ENCODE data around the gene DDX46.
"Not testable (repeated sequence)": the region's sequence is repeated elsewhere in the genome, so short reads cannot be mapped to it uniquely, and the experiment has no call there.

The DDX46 gene

DNA sequence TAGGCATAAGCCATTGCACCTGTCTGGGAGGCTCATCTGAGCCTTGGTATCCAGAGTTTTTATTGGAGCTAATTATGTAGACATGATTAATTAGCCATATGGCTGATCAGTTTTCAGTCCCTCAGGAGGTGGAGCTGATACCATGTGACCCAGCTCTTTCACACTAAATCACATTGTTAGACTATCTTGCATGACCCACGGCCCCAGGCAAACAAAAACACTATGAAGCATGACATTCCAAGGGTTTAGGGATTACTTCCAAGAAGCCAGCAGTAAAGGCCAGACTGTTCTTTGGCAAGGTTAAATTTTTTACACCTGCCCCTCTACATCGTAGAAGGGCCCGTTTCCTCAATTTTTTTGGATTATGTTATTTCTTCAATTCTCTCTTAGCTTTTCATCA, 82.2 kb downstream of the DDX46 start:
- no peak for DNase-seq

DNA sequence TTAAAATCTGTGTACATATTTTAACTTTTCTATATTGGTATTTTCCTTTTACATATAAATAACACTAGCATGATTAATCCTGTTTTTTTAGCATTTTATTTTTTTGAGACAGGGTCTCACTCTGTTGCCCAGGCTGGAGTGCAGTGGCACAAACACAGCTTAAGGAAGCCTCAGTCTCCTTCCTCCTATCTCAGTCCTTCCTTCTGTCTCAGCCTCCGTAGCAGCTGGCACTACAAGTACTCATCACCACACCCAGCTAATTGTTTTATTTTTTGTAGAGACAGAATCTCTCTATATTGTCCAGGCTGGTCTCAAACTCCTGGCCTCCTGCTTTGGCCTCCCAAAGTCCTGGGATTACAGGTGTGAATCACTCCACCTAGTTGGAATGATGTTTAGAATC, 85.7 kb downstream of the DDX46 start:
- no peak for DNase-seq

DNA sequence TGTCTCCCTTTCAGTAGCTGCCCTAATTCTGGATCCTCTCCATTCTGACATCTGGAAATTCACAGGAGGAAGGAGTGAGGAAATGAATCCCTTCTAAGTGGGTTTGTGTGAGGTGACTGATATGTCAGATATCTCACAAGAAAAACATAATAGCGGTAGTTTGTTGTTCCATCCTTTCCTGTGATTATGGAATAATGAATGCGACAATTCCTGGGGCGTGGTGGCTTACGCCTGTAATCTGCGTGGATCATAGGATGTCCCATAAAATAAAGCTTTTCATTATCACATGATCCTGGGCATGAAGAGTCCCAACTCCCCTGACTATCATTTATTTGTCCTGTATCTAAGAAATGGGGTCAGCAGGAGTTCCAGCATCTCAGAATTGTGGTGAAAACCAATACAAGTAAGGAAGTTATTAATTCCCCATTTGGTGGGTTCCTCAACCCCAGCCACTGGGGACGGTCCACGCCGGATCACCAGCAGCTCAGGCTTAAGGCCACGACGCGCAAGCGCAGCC, 86.8 kb downstream of the DDX46 start:
- peak in 2 of 56 donors; percentile 26 to 29 for DNase-seq

DNA sequence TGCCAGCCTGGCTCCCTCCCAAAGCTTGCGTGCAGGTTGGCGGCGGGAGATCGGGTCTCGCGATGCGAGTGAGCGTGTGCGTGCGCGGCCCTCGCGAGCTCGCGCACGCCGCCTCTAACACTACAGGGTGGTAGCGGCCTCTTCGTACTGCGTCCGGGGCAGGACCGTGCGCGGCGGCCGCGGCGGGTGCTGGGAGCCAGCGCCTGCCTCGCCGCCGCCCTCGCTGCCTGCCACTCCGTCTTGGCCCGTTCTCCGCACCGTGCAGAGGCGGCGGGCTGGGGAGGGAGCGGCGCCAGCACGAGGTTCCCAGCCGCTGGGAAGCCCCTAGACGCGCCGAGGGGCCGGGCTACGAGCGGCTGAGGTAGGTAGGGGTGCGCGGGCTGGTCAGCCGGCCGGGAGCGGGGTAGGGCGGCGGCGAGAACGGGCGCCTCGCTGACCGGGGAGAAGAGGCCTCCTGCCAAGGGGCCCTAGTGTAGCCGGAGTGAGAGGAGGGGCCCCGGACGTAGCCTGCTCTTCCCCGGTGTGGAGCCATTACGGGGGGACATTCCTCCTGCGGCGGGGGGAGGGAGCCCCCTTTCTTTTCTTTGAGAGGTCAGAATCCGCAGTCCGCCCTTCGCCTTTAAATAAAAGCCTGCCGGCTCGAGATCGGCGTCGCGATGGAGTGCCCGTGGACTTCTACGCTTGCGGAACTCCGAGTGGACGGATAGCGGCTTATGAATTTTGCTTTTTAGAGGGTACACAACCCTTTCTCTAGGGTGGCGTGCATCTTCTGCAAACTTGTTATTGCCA, 87.5 kb downstream of the DDX46 start, which contains the start of gene C5orf24:
Gene C5orf24, plus strand, starts transcription at position 117 of the 789 bp plus-strand sequence. CDS start 8,933 bp downstream, outside the sequence.
- peak; percentile 41 to 97 (median 90) for DNase-seq

DNA sequence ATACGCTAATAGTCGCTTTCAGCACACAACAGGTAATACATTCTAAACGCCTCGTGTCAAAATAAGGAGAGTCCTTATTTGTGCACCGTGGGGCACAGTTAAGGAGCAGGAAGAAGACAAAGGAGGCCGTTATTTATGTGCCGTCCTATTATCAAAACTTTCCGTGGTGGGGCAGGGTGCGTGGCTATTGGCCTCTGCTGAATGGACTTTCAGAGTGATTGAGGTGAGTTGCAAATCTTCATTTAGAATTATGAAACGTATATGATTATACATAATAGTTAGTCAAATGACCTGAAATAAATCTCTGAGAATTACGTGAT, 88.0 kb downstream of the DDX46 start:
- peak in 1 of 56 donors; percentile 36 for DNase-seq

DNA sequence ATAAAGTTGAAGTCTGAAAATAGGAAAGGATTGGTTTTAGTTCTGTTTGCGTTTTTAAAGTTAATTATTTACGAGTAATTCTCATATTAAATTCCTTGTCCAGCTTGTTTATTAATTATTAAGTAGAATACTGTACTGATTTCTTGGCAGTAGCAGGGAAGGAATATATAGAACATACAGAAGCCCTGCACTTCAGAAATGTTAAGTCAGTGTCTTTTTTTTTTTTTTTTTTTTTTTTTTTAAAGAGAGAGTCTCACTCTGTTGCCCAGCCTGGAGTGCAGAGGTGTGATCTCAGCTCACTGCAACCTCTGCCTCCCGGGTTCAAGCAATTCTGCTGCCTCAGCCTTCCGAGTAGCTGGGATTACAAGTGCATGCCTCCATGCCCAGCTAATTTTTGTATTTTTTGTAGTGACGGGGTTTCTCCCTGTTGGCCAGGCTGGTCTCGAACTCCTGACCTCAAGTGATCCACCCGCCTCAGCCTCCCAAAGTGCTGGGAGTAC, 90.9 kb downstream of the DDX46 start:
- not testable (repeated sequence) for DNase-seq

DNA sequence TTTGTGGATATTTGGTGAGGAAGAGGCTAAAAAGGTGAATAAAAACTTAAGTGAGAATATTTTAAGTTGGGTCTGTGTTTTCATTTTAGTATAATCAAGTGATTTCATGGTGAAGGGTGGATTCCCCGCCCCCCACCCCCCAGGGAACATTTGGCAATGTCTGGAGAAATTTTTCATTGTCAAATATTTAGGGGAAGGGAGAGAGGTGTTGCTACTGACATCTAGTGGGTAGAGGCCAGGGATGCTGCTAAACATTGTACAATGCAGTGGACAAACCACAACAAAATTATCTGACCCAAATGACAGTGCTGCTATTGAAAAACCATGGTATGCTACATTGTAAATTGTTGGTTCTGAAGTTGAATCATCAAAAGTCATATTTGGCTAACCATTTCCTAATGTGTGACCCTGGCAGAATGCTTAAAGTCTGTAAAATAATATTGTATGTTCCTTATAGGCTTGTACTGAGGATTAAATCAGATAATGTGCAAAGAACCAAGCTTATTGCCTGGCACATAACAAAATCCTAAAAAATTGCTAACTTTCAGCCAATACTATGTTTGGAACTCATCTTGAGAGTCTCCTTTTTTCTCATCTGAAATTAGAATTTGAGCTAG, 92.8 kb downstream of the DDX46 start:
- DNase-seq = no peak

DNA sequence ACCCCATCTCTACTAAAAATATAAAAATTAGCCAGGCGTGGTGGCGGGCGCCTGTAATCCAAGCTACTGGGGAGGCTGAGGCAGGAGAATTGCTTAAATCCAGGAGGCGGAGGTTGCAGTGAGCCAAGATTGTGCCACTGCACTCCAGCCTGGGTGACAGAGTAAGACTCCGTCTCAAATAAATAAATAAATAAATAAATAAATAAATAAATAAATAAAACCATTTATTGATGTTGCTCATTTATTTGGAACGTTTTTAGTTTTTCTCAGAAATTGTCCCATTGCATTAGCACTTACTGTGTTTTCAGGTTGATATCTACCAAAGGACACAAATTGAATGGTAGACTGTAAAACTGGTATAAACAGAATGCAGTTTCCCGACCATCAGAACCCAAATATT, 97.9 kb downstream of the DDX46 start:
- not testable (repeated sequence) for DNase-seq

DNA sequence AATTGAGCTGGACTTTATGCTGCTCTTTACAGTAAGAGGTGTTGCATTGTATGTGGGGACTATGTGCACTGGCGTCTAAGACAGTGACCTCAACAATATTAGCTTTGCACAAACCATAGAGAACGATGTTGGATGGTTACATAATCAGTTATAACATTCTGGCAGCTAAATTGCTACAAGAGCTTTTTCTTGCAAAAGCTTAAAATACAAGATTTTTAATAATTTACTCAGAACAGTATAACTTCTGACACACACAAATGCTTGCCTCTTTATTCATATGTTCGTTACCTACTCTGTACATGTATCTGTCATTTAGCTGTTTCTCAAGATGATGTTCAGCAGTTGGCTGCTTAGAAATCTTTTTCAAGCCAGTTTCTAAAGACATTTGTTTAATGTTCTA, 98.8 kb downstream of the DDX46 start:
- DNase-seq = no peak

DNA sequence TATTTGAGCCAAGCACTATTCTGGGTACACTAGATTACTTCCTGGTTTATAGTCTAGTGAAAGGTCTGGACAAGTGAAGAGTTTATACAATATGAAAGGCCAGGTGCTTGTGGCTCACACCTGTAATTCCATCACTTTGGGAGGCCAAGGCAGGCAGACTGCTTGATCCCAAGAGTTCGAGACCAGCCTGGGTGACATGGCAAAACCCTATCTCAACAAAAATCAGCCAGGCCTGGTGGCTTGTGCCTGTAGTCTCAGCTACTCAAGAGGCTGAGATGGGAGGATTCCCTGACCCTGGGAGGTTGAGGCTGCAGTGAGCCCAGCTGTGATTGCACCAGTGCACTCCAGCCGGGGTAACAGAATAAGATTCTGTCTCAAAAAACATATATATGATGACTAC, 106.1 kb downstream of the DDX46 start:
- DNase-seq = no peak

DNA sequence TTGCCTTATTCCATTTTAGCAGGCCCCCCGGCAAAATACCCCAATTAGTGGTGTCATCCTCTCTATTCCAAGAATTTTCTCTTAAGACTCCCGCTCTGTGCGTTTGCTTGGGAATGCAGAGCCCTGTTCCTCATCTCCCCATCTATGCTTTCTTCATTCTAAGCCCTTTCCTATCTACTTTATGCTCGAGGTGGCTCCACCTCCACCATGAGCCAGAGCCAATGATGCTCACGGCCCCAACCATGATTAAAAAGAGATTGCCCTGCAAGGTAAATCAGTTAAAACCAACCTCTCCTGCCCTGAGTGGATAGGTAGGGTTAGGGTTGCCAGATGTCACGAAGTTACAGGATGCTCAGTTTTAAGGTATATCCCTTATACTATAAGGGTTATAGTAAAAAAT, 114.9 kb downstream of the DDX46 start:
- peak in 22 of 56 donors; percentile 2 to 58 (median 19) for DNase-seq

DNA sequence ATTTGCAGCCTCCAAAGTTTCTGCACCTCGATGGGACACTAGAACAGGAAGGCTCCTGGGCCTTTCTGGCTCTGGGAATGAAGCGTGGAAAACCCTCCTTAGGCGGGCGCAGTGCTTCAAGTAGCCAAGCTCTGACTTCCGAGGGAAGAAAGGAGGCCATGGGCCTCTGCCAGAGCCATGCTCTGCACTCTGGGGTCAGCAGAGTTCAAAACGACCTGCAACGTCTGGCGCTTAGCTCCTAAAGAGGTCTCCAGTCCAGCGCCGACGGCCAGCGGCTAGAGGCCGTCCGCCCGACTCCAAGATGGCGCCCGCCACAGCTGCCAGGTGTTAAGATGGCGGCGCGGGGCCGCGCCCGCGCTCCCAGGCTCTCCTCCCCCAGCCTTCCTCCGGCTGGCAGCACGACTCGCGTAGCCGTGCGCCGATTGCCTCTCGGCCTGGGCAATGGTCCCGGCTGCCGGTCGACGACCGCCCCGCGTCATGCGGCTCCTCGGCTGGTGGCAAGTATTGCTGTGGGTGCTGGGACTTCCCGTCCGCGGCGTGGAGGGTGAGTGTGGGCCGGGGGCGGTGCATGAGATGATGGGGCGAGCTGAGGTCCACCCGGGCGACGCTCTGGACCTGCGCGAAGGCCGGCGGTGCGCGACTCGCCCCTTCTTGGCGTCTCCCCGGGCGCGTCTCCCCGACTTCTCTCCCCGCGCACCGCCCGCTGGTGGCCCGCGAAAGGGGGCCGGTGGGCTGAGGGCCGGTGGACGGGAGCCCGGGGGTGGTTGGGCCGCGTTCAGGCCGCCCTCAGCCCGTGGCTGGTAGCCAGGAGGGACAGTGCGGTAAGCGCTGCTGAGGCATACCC, 115.6 kb downstream of the DDX46 start, which contains the start of gene TXNDC15:
Gene TXNDC15, plus strand, starts transcription at position 385 of the 844 bp plus-strand sequence. Its CDS starts 57 bp downstream, at position 442.
- peak in 55 of 56 donors; percentile 20 to 90 (median 79) for DNase-seq

DNA sequence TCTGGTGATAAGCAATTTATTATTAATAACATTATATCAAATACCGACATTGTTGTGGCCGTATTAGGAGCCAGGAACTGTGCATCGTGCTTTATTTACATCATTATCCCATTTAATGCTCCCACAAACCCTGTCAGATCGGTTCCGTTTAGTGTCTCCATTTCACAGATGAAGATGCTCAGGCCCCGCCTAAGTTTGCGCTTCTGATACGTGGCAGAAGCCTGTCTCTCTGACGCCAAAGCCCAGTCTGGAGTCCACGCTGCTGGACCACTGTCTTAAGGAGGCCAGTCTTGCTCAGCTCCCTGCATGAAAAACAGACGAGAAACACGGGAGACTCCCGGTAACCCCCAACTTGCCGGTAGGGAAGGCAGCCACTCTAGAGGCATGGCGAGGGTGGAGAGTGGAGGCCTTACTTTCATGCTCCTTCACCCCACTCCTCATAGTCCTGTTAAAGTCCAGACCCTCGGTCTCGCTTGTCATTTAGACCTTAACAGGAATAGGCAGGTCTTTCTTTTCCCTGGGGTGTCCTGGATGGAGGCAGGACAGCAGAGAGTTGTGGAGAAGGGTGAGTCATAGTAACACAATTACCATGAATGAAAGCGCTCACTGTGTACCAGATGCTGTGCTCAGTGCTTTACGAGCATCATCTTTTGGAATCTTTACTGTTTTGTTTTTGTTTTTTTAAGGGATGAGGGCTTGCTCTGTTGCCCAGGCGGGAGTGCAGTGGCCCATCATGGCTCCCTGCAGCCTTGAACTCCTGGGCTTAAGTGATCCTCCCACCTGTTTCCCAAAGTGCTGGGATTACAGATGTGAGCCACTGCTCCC, 116.5 kb downstream of the DDX46 start:
- DNase-seq = peak in 51 of 56 donors; percentile 16 to 81 (median 59)

DNA sequence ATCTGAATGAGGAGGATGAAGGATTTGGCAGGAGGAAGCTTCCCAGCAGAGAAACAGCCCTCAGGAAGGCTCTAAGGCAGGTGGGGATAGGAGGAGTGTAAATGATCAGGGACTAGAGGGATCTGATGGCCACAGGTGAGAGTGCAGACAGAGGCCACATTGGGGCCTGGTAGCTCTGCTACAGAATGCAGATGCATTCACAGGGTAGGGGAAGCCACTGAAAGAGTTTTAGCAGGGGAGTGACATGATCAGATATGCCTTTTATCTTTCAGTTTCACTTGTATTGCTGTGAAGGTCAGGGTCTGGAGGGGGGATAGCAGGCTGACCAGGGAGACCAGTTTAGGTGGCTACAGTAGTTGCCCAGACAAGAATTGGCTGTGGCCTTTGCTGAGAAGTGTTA, 118.6 kb downstream of the DDX46 start:
- DNase-seq = no peak

DNA sequence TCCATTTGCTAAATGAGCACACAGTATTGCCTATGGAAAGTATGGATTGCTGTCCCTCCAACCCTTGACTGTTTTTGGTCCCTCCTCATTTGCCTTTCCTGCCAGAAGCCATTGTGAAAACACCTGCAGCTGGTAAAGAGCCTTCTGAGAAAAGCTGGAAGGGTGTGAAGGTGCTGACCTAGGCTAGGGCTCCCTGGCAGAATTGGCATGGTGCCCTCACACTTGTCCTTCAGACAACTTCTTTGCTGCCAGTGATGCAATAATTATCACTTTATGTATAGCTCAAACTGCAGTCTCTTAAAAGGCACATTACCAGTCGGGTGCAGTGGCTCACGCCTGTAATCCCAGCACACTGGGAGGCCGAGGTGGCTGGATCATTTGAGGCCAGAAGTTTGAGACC, 119.8 kb downstream of the DDX46 start:
- DNase-seq = no peak

DNA sequence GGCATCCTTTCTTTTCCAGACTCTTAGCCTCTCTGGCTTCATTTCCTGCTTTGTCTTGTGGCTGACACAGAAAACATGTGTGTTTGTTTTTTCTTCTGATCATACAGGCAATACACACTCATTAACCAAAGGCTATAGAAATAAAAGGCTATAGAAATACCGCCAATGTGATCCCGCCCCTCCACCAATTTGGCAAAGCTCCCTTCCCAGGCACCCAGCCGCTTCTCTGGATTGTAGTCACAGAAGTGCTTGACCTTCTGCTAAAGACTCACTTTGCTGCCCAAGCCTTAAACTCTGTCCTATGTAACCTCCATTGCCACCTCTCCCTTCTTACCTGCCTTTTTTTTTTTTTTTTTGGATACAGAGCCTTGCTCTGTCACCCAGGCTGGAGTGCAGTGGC, 120.9 kb downstream of the DDX46 start:
- no peak for DNase-seq
